Measurements from ENCODE around the gene ACAA1. TPM values are rescaled to one million over a fixed set of nuclear protein-coding genes. Genes with fewer than 3 reads are reported as not detected.

ACAA1 gene
- total and polyA plus RNA-seq, 2 of the 13 experiments (the other 11 are each of a cell fraction or from before 2014, with no cell fraction given): 60.8 to 188 TPM

- TF ChIP-seq ZNF142 (CRISPR knock-in tag; IDR thresholded peaks at IDR 0.05) (peak; percentile 84; the same call in 1 of the 2 replicates), ZBTB3 (CRISPR knock-in tag; IDR thresholded peaks at IDR 0.05; ENCODE audit: borderline replicate concordance, low read depth) (no peak), ZNF10 (CRISPR knock-in tag; IDR thresholded peaks at IDR 0.05; ENCODE audit: borderline replicate concordance, low read depth) (no peak), SOX6 (IDR thresholded peaks at IDR 0.05) (no peak), SOX6 (CRISPR knock-in tag; IDR thresholded peaks at IDR 0.05) (peak; percentile 57), ZNF883 (CRISPR knock-in tag; IDR thresholded peaks at IDR 0.05; ENCODE audit: not compliant biosample characterization) (no peak), MATR3 (CRISPR knock-in tag; IDR thresholded peaks at IDR 0.05) (no peak), ZFP62 (CRISPR knock-in tag; IDR thresholded peaks at IDR 0.05) (no peak), HOXA3 (CRISPR knock-in tag; IDR thresholded peaks at IDR 0.05) (0 out of 2 replicates have a peak, but pooled peaks have one; percentile 11), PHF5A (CRISPR knock-in tag; IDR thresholded peaks at IDR 0.05; ENCODE audit: low read depth, unreplicated experiment) (no peak), DR1 (CRISPR knock-in tag; IDR thresholded peaks at IDR 0.05) (no peak; the same call in 1 of the 2 replicates), ARHGAP35 (CRISPR knock-in tag; IDR thresholded peaks at IDR 0.05; ENCODE audit: borderline replicate concordance) (no peak), MBD4 (IDR thresholded peaks at IDR 0.05; ENCODE audit: borderline replicate concordance, low read length) (no peak), ZNF12 (CRISPR knock-in tag; IDR thresholded peaks at IDR 0.05) (0 out of 2 replicates have a peak, but pooled peaks have one; percentile 13), ZBTB39 (CRISPR knock-in tag; IDR thresholded peaks at IDR 0.05) (no peak), REL (CRISPR knock-in tag; conservative IDR thresholded peaks at IDR 0.05) (peak; percentile 71; the same call in 1 of the 2 replicates), NCOA2 (CRISPR knock-in tag; IDR thresholded peaks at IDR 0.05) (no peak), MAFF (IDR thresholded peaks at IDR 0.05; ENCODE audit: low read depth, low read length) (no peak), YY1 (IDR thresholded peaks at IDR 0.05; ENCODE audit: insufficient read depth, insufficient replicate concordance, low read depth, low read length) (peak; percentile 82)
Observed at GRCh38 chr3:38138349-38139190, 1.6 kb upstream of the ACAA1 start, which contains the start of gene MYD88 (continued).
